Smooth muscle cell of bladder (primary cell): ENCODE measurements around the gene LSS. TPM values are rescaled to one million over a fixed set of nuclear protein-coding genes. Genes with fewer than 3 reads are reported as not detected.

Experiments used
- total RNA-seq: library from RNA; depleted of rRNA; stranded (reverse); fragments of >200 nt; gene quantifications from 2 replicates; pipeline ENCODE4 v1.2.3, GENCODE V29; 2014

LSS gene
- total RNA-seq: 123 and 162 TPM in 2 replicates

DNA sequence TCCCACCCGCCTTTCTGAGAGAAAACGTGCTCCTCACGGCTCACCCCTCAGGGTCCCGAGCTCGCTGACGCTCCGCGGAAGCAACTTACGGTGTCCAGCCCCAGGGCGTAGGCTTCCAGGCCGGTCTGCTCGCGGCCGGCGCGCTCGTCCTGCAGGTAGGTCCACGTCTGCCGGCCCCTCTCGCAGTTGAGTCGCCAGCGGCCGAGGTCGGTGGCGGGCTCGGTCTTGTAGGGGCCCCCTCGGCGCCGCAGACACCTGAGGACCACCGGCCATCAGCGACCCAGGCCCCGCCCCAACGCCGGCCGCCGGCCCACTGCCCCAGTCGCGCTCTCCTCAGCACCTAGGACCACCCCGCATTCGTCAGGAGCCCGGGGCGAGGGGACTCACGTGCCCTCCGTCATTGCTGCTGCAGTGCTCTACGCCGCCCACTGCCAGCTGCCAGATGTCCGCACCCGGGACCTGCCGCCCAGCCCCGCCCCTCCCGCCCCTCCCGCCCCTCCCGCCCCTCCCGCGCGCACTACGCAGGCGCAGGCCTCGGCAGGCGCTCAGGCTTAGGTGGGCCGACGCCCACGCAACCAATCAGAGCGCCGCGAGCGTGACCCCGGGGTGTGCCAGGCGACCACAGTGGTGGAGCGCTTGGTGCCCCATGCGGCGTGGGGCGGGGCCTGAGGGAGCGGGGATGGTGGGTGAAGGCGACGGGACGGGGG, at the start of gene LSS:
Gene LSS, minus strand, starts transcription at position 430 of the 707 bp plus-strand sequence. Its CDS starts 29 bp downstream, at position 401.

DNA sequence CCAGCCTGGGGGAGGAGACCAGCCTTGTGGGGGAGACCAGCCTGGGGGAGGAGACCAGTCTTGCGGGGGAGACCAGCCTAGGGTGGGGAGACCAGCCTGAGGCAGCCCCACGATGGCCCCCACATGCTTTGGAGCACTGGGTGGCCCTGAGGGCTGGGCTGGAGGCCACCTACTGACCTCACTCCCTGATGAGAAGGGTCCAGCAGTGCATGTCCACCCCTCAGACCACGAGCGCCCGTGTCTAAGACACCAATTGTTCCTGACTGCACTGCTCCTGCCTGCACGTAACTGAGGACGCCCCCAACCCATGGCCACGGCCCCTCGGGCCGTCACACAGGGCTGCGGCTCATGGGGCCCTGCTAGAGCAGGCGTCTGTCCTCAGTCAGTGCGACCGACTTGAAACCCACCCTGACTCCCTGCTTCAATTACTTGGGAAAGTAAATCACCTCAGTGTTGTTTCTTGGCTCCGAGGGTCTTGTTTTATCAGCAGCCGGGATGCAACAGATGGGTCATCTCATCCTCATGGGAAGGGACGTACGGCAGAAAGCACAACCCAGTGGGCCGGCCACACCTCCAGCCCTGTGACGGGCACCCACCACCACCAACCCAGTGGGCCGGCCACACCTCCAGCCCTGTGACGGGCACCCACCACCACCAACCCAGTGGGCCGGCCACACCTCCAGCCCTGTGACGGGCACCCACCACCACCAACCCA, 44.5 kb downstream of the LSS start, which contains the start of gene SPATC1L:
Gene SPATC1L, minus strand, starts transcription at position 550 of the 715 bp plus-strand sequence. CDS start 1,643 bp downstream, outside the sequence.

DNA sequence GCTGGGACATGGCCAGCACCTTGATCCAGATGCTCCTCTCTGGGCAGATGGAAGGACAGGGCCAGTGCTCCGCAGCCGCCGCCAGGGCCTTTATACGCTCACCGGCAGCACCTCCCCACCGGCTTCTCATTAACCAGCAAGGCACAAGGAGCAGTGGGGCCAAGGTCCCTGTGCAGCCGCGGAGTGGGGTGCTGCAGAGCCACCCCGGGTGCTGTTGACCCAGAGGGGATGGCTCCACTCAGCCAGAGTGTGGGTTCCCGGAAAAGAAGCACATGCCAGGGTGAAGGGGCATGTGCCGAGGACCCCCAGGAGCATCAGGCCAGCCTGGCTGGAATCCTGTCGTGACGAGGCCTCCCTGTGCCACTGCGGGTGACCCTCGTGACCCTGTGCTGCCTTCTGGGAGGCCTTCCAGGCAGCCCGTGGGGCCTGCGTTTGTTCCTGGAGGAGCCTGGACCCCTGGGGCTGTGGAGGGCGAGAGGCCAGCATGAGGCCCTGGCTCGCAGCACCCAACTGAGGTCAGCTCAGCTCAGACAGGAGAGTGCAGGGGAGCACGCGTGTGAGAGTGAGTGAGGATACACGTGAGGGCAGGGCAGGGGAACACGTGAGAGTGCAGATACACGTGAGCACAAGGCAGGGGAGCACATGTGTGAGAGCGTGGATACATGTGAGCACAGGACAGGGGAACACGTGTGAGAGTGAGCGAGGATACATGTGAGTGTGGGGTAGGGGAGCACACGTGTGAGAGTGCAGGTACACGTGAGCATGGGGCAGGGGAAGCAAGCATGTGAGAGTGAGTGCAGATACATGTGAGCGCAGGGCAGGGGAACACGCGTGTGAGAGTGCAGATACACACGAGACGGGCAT, 72.8 kb downstream of the LSS start, which contains the start of gene FTCD:
Gene FTCD, minus strand, starts transcription at position 66 of the 864 bp plus-strand sequence. Its CDS starts 56 bp downstream, at position 10.

Other genes with a start within 250 kb of the LSS start
- gene COL6A1, start 247.0 kb downstream of the LSS start, total RNA-seq: 1,202 and 1,436 TPM in 2 replicates
- gene COL6A2, start 130.7 kb downstream of the LSS start, total RNA-seq: 1,324 and 1,435 TPM in 2 replicates
- gene FTCD, start 73.2 kb downstream of the LSS start, total RNA-seq: 0.14 and 0.55 TPM in 2 replicates
- 3.4 and 7.7 TPM in 2 replicates for gene SPATC1L, start 44.3 kb downstream of the LSS start, total RNA-seq
- gene MCM3AP, start 56.8 kb upstream of the LSS start, total RNA-seq: 46.6 and 61.7 TPM in 2 replicates
- gene YBEY, start 57.6 kb upstream of the LSS start, total RNA-seq: 13.4 and 15.7 TPM in 2 replicates
- gene C21orf58, start 95.1 kb upstream of the LSS start, total RNA-seq: 1.4 and 1.6 TPM in 2 replicates
- gene PCNT, start 95.4 kb upstream of the LSS start, total RNA-seq: 11.0 and 14.2 TPM in 2 replicates
- gene DIP2A, start 230.1 kb upstream of the LSS start, total RNA-seq: 12.9 and 15.1 TPM in 2 replicates